Raji (cell line): ENCODE measurements around the gene NUP214.

Experiments used
- POLR2A ChIP-seq: IDR thresholded peaks from 2 replicates; pipeline ENCODE4 v1.6.1; 2011; ENCODE audit warnings: low read depth, low read length, control low read depth; ENCODE audit not compliant: insufficient read depth

The NUP214 gene

GRCh38 chr9:131263701-131264100 is 138.3 kb downstream of the NUP214 start:
- no peak for TF ChIP-seq POLR2A

- TF ChIP-seq POLR2A: no peak
These were observed 138.8 kb downstream of the NUP214 start for GRCh38 chr9:131264231-131264630.

GRCh38 chr9:131266266-131267229 is 141.2 kb downstream of the NUP214 start:
- TF ChIP-seq POLR2A: no peak

- peak; percentile 43; the same call in 1 of the 2 replicates for TF ChIP-seq POLR2A
These were observed 145.0 kb downstream of the NUP214 start for GRCh38 chr9:131270171-131271015.

- no peak for TF ChIP-seq POLR2A
These were observed 146.1 kb downstream of the NUP214 start for GRCh38 chr9:131271506-131271931.

GRCh38 chr9:131272212-131272611 is 146.8 kb downstream of the NUP214 start:
- no peak for TF ChIP-seq POLR2A

- no peak for TF ChIP-seq POLR2A
These were observed 147.9 kb downstream of the NUP214 start for GRCh38 chr9:131273146-131273855.

GRCh38 chr9:131273856-131274673 is 148.7 kb downstream of the NUP214 start:
- TF ChIP-seq POLR2A: peak; percentile 52

GRCh38 chr9:131274674-131275331 is 149.4 kb downstream of the NUP214 start:
- TF ChIP-seq POLR2A: peak; percentile 25; the same call in 1 of the 2 replicates

GRCh38 chr9:131275332-131276093 is 150.1 kb downstream of the NUP214 start:
- peak; percentile 58 for TF ChIP-seq POLR2A

GRCh38 chr9:131276094-131276888 is 150.9 kb downstream of the NUP214 start, which contains the start of gene FAM78A:
Gene FAM78A, minus strand, starts transcription at chr9:131276510. Its CDS starts 331 bp downstream, at chr9:131276179.
- no peak for TF ChIP-seq POLR2A

GRCh38 chr9:131276891-131277286 is 151.5 kb downstream of the NUP214 start:
- no peak; the same call in 1 of the 2 replicates for TF ChIP-seq POLR2A
